ENCODE results near the gene DTD1.

DNA sequence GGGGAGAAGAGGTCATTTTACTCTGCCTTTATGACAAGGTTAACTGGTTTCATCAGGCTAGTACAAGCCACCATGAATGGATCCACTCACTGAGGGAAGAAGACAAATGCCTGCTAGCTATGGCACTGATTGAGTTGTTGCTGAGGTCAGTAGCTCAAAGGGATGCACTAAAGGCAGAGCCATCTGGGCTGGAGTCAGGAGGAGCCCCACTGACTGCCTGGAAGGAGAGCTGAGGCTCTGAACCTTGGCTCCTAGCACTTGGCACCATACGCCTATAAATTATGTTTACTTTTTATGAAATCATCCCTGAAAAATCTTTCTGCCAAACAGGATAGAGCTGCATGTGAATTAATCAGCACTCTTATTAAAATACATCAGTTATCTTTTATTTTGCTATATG lies 104.6 kb downstream of the DTD1 start:
- TF ChIP-seq TCF7L2 (IDR thresholded peaks at IDR 0.05; ENCODE audit: borderline replicate concordance, low read depth, low read length): no peak
- no peak for TF ChIP-seq ZBTB7A (tag by site-specific recombination; IDR thresholded peaks at IDR 0.05; ENCODE audit: low read depth)

Data from HEK293 (cell line).